GM21390 (cell line): ENCODE data around the gene GSTK1.
"Not testable (repeated sequence)": the region's sequence is repeated elsewhere in the genome, so short reads cannot be mapped to it uniquely, and the experiment has no call there.

Experiments used
- ATAC-seq: cut with Tn5 transposase; IDR thresholded peaks from one replicate; pipeline ENCODE4 v1.9.1; 2021; ENCODE audit not compliant: unreplicated experiment

GSTK1 gene

GRCh38 chr7:143238289-143238980 lies 24.8 kb upstream of the GSTK1 start:
- no peak for ATAC-seq

GRCh38 chr7:143239813-143240212 lies 23.4 kb upstream of the GSTK1 start:
- no peak for ATAC-seq

- peak; percentile 97 for ATAC-seq
Observed at GRCh38 chr7:143240291-143241168, 22.7 kb upstream of the GSTK1 start.

- no peak for ATAC-seq
Observed at GRCh38 chr7:143242306-143242705, 20.9 kb upstream of the GSTK1 start.

- ATAC-seq: no peak
Observed at GRCh38 chr7:143243111-143243510, 20.1 kb upstream of the GSTK1 start.

- no peak for ATAC-seq
Observed at GRCh38 chr7:143243614-143244013, 19.6 kb upstream of the GSTK1 start.

- no peak for ATAC-seq
Observed at GRCh38 chr7:143244321-143244720, 18.9 kb upstream of the GSTK1 start.

GRCh38 chr7:143245123-143245522 lies 18.1 kb upstream of the GSTK1 start:
- no peak for ATAC-seq

GRCh38 chr7:143247372-143247771 lies 15.9 kb upstream of the GSTK1 start:
- ATAC-seq: no peak

GRCh38 chr7:143248761-143249354 lies 14.4 kb upstream of the GSTK1 start:
- no peak for ATAC-seq

- no peak for ATAC-seq
Observed at GRCh38 chr7:143250199-143250598, 13.0 kb upstream of the GSTK1 start.

- no peak for ATAC-seq
Observed at GRCh38 chr7:143250822-143251221, 12.4 kb upstream of the GSTK1 start.

- no peak for ATAC-seq
Observed at GRCh38 chr7:143252006-143252405, 11.2 kb upstream of the GSTK1 start.

GRCh38 chr7:143255564-143255963 lies 7.7 kb upstream of the GSTK1 start:
- ATAC-seq: no peak

- ATAC-seq: no peak
Observed at GRCh38 chr7:143256325-143256724, 6.9 kb upstream of the GSTK1 start.

GRCh38 chr7:143256932-143257331 lies 6.3 kb upstream of the GSTK1 start:
- peak; percentile 85 for ATAC-seq

- no peak for ATAC-seq
Observed at GRCh38 chr7:143257501-143257900, 5.7 kb upstream of the GSTK1 start.

GRCh38 chr7:143258831-143259230 lies 4.4 kb upstream of the GSTK1 start:
- ATAC-seq: peak; percentile 42

- ATAC-seq: no peak
Observed at GRCh38 chr7:143259765-143260164, 3.5 kb upstream of the GSTK1 start.

GRCh38 chr7:143261901-143262300 lies 1.3 kb upstream of the GSTK1 start:
- no peak for ATAC-seq

GRCh38 chr7:143264196-143264568 lies 941 bp downstream of the GSTK1 start:
- ATAC-seq: not testable (repeated sequence)
